NCI-H69 (cell line): Measurements from ENCODE around the gene PPP2R5D.
A peak's percentile ranks its signal among the peaks of the same experiment; 100 is the strongest.

Experiments used
- DNase-seq: peaks from one replicate; lab custom pipeline; 2025; lab: John Stamatoyannopoulos, UW

Gene PPP2R5D

GRCh38 chr6:42963855-42964605, 20.3 kb upstream of the PPP2R5D start:
- peak; percentile 54 for DNase-seq

GRCh38 chr6:42966571-42966970, 17.8 kb upstream of the PPP2R5D start:
- DNase-seq = no peak

GRCh38 chr6:42967228-42967627, 17.1 kb upstream of the PPP2R5D start:
- no peak for DNase-seq

- no peak for DNase-seq
These were observed 16.2 kb upstream of the PPP2R5D start for GRCh38 chr6:42968126-42968701.

- DNase-seq = no peak
These were observed 15.6 kb upstream of the PPP2R5D start for GRCh38 chr6:42968783-42969182.

GRCh38 chr6:42969431-42969830, 14.9 kb upstream of the PPP2R5D start:
- DNase-seq = no peak

- no peak for DNase-seq
These were observed 14.4 kb upstream of the PPP2R5D start for GRCh38 chr6:42969934-42970333.

GRCh38 chr6:42970871-42971612, 13.3 kb upstream of the PPP2R5D start:
- DNase-seq = no peak

- DNase-seq = no peak
These were observed 12.5 kb upstream of the PPP2R5D start for GRCh38 chr6:42971746-42972327.

GRCh38 chr6:42973926-42974325, 10.4 kb upstream of the PPP2R5D start:
- no peak for DNase-seq

- DNase-seq = no peak
These were observed 9.4 kb upstream of the PPP2R5D start for GRCh38 chr6:42974919-42975505.

- peak; percentile 40 for DNase-seq
These were observed 5.9 kb upstream of the PPP2R5D start for GRCh38 chr6:42978487-42978838.

- DNase-seq = peak; percentile 98
These were observed 5.4 kb upstream of the PPP2R5D start, which contains the start of gene PEX6 for GRCh38 chr6:42978839-42979522. PEX6 (minus strand) TSS chr6:42979181; CDS start chr6:42979150, 31 bp downstream.

- no peak for DNase-seq
These were observed 4.7 kb upstream of the PPP2R5D start for GRCh38 chr6:42979523-42980177.

GRCh38 chr6:42981836-42982235, 2.5 kb upstream of the PPP2R5D start:
- no peak for DNase-seq

GRCh38 chr6:42984924-42985475, 630 bp downstream of the PPP2R5D start:
- peak; percentile 38 for DNase-seq

GRCh38 chr6:42987533-42988451, 3.4 kb downstream of the PPP2R5D start:
- DNase-seq = no peak

- DNase-seq = no peak
These were observed 4.2 kb downstream of the PPP2R5D start for GRCh38 chr6:42988486-42989020.

- no peak for DNase-seq
These were observed 5.6 kb downstream of the PPP2R5D start for GRCh38 chr6:42989923-42990322.
